Effector memory CD4-positive, alpha-beta T cell (primary cell): ENCODE results near the gene ZNF621.

ENCODE experiments used
- DNase-seq, 3 donors: peaks; one replicate each; pipeline ENCODE4 v3.0.0-alpha.2; 2020
- H3K27ac ChIP-seq: 2 replicates; pipeline ENCODE4 v1.7.0; 2013; ENCODE audit warnings: mild to moderate bottlenecking, low read length, moderate library complexity; ENCODE audit not compliant: insufficient read depth, poor library complexity, severe bottlenecking
- H3K27me3 ChIP-seq: replicated peaks from 2 replicates; pipeline ENCODE4 v1.7.0; 2013; ENCODE audit warnings: mild to moderate bottlenecking, low read length; ENCODE audit not compliant: insufficient read depth, control insufficient read depth, poor library complexity, severe bottlenecking
- H3K36me3 ChIP-seq: 2 replicates; pipeline ENCODE4 v1.7.0; 2013; ENCODE audit warnings: mild to moderate bottlenecking, low read length, moderate library complexity; ENCODE audit not compliant: control insufficient read depth, insufficient read depth
- H3K4me1 ChIP-seq: 2 replicates; pipeline ENCODE4 v1.7.0; 2013; ENCODE audit warnings: low read length, mild to moderate bottlenecking; ENCODE audit not compliant: control insufficient read depth, insufficient read depth, poor library complexity, severe bottlenecking
- H3K4me3 ChIP-seq: 2 replicates; pipeline ENCODE4 v1.7.0; 2013; ENCODE audit warnings: low read length, low read depth, mild to moderate bottlenecking; ENCODE audit not compliant: insufficient read depth, poor library complexity, severe bottlenecking
- H3K9me3 ChIP-seq: 2 replicates; pipeline ENCODE4 v1.7.0; 2013; ENCODE audit warnings: mild to moderate bottlenecking, low read length, moderate library complexity; ENCODE audit not compliant: control insufficient read depth

Gene ZNF621

GRCh38 chr3:40504636-40505430 lies 19.9 kb upstream of the ZNF621 start:
- no peaks in the 10 kb centered on the region for H3K27me3 ChIP-seq
- H3K4me3 ChIP-seq, result no peak overlapping the region
- no peak for DNase-seq
- H3K27ac ChIP-seq, result no peak overlapping the region
- no peaks in the 10 kb centered on the region for H3K9me3 ChIP-seq
- no peaks in the 10 kb centered on the region for H3K36me3 ChIP-seq
- no peaks in the 10 kb centered on the region for H3K4me1 ChIP-seq

- H3K27ac ChIP-seq, result no peak within 1 kb of the TSS
- H3K4me3 ChIP-seq, result peak within 1 kb of the TSS; percentile 93
- peak; percentile 11 to 34 (median 13) for DNase-seq
Measured at GRCh38 chr3:40505599-40506462, 18.9 kb upstream of the ZNF621 start, which contains the start of gene ZNF620. Gene ZNF620 (plus strand): TSS chr3:40506039. CDS start chr3:40506353, 314 bp downstream.

GRCh38 chr3:40511031-40511718 lies 13.6 kb upstream of the ZNF621 start:
- Histone ChIP-seq H3K4me1 (no peaks in the 10 kb centered on the region), H3K27ac (no peak overlapping the region), H3K9me3 (no peaks in the 10 kb centered on the region), H3K4me3 (no peak overlapping the region), H3K36me3 (no peaks in the 10 kb centered on the region), H3K27me3 (no peaks in the 10 kb centered on the region)
- no peak for DNase-seq

More at GRCh38 chr3:40505599-40506462, 18.9 kb upstream of the ZNF621 start, which contains the start of gene ZNF620:
- no peaks in the 10 kb centered on the region for H3K27me3 ChIP-seq
- no peaks in the 10 kb centered on the region for H3K36me3 ChIP-seq
- H3K9me3 ChIP-seq, result no peaks in the 10 kb centered on the region
- no peaks in the 10 kb centered on the region for H3K4me1 ChIP-seq

GRCh38 chr3:40516201-40516600 lies 8.6 kb upstream of the ZNF621 start:
- H3K36me3 ChIP-seq, result no peaks in the 10 kb centered on the region

GRCh38 chr3:40518067-40518466 lies 6.7 kb upstream of the ZNF621 start:
- no peak for DNase-seq
- Histone ChIP-seq H3K36me3 (no peaks in the 10 kb centered on the region), H3K4me1 (no peaks in the 10 kb centered on the region), H3K27me3 (no peaks in the 10 kb centered on the region), H3K27ac (no peak overlapping the region), H3K9me3 (no peaks in the 10 kb centered on the region), H3K4me3 (no peak overlapping the region)

More at GRCh38 chr3:40516201-40516600, 8.6 kb upstream of the ZNF621 start:
- Histone ChIP-seq H3K9me3 (no peaks in the 10 kb centered on the region), H3K4me3 (no peak overlapping the region), H3K27ac (no peak overlapping the region), H3K4me1 (no peaks in the 10 kb centered on the region), H3K27me3 (no peaks in the 10 kb centered on the region)
- DNase-seq, result no peak

- Histone ChIP-seq H3K36me3 (no peaks in the 10 kb centered on the region), H3K27ac (no peak overlapping the region), H3K4me3 (no peak overlapping the region), H3K4me1 (no peaks in the 10 kb centered on the region), H3K27me3 (no peaks in the 10 kb centered on the region), H3K9me3 (no peaks in the 10 kb centered on the region)
- DNase-seq, result no peak
Measured at GRCh38 chr3:40518848-40519247, 5.9 kb upstream of the ZNF621 start.

- H3K4me3 ChIP-seq, result no peak overlapping the region
- no peaks in the 10 kb centered on the region for H3K27me3 ChIP-seq
- DNase-seq, result no peak
- peaks cover 6% of the 10 kb centered on the region for H3K4me1 ChIP-seq
- H3K36me3 ChIP-seq, result no peaks in the 10 kb centered on the region
- no peak overlapping the region for H3K27ac ChIP-seq
- H3K9me3 ChIP-seq, result no peaks in the 10 kb centered on the region
Measured at GRCh38 chr3:40521254-40521653, 3.5 kb upstream of the ZNF621 start.

- Histone ChIP-seq H3K4me1 (peaks cover 6% of the 10 kb centered on the region), H3K27me3 (no peaks in the 10 kb centered on the region), H3K27ac (no peak overlapping the region), H3K36me3 (no peaks in the 10 kb centered on the region), H3K9me3 (no peaks in the 10 kb centered on the region), H3K4me3 (peak overlapping the region; percentile 63)
- DNase-seq, result no peak
Measured at GRCh38 chr3:40523781-40524180, 979 bp upstream of the ZNF621 start.

GRCh38 chr3:40524222-40524567 lies 565 bp upstream of the ZNF621 start:
- no peak for DNase-seq
- no peaks in the 10 kb centered on the region for H3K9me3 ChIP-seq
- peak overlapping the region; percentile 64 for H3K27ac ChIP-seq
- H3K4me3 ChIP-seq, result peak overlapping the region; percentile 63
- peaks cover 6% of the 10 kb centered on the region for H3K4me1 ChIP-seq
- no peaks in the 10 kb centered on the region for H3K36me3 ChIP-seq
- no peaks in the 10 kb centered on the region for H3K27me3 ChIP-seq
